Measurements from ENCODE around the gene DNAJA4. TPM values are rescaled to one million over a fixed set of nuclear protein-coding genes. Genes with fewer than 3 reads are reported as not detected.

The DNAJA4 gene
- total and polyA plus RNA-seq, 8 donors, result 2.3 to 16.1 (median 5.6) TPM

DNA sequence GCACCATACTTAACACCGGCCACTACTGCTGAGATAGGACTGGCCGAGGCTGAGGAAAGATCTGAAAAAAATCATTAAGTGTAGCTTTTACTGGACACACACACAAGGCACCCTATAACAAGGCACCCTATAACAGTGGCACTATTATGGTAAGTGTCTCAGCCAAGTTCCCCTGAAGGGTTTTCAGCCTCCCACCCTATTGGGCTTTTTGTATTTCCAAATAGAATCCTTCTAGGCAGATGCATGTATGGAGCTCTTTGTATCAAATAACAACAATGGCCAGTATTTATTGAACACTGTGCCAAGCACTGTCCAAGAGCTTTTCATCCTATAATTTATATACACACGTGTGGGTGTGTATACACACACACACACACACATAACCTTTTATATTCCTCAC, 6.7 kb upstream of the DNAJA4 start:
- FAIRE-seq (no peak), ATAC-seq (no peak), DNase-seq (no peak)
- no peaks in the 10 kb centered on the region for H3K36me3 ChIP-seq
- H3K9me3 ChIP-seq, result no peaks in the 10 kb centered on the region
- 74 to 76% methylated on average over 3 of the region's 3 CpGs for WGBS, 2 donors
- no peaks in the 10 kb centered on the region for H3K4me1 ChIP-seq
- H3K27ac ChIP-seq, result no peak overlapping the region
- intact Hi-C loops (cut with DNase I), result no loop called here
- H3K27me3 ChIP-seq, result no peaks in the 10 kb centered on the region
- TF ChIP-seq, protein P1, sequence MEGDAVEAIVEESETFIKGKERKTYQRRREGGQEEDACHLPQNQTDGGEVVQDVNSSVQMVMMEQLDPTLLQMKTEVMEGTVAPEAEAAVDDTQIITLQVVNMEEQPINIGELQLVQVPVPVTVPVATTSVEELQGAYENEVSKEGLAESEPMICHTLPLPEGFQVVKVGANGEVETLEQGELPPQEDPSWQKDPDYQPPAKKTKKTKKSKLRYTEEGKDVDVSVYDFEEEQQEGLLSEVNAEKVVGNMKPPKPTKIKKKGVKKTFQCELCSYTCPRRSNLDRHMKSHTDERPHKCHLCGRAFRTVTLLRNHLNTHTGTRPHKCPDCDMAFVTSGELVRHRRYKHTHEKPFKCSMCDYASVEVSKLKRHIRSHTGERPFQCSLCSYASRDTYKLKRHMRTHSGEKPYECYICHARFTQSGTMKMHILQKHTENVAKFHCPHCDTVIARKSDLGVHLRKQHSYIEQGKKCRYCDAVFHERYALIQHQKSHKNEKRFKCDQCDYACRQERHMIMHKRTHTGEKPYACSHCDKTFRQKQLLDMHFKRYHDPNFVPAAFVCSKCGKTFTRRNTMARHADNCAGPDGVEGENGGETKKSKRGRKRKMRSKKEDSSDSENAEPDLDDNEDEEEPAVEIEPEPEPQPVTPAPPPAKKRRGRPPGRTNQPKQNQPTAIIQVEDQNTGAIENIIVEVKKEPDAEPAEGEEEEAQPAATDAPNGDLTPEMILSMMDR (IDR thresholded peaks at IDR 0.05), result no peak
- no peak overlapping the region for H3K4me3 ChIP-seq

DNA sequence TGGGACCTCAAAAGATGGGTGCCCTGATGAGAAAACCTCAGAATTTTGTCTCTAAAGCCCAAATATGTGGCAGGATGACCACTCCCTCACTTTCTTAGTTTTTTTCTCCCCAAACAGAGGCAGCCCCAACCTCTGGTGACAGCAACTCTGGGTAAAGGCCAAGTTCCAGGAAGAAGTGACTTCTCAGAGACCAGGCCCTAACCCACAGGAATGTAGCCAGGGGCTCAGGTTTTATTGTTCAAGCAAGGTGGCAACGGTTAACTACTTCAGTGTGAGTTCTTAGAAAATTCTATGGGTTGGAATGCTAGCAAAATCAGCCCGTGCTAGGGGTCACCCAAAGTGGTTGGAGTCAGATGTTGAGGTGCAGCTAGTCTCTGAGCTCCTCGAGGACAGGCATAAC, 5.1 kb upstream of the DNAJA4 start:
- Histone ChIP-seq H3K4me3 (no peak overlapping the region), H3K27me3 (no peaks in the 10 kb centered on the region), H3K9me3 (no peaks in the 10 kb centered on the region), H3K36me3 (no peaks in the 10 kb centered on the region), H3K4me1 (no peaks in the 10 kb centered on the region), H3K27ac (no peak overlapping the region)
- ATAC-seq, result no peak
- intact Hi-C loops (cut with DNase I), result no loop called here
- FAIRE-seq, result no peak
- WGBS, 2 donors, result 76 to 81% methylated on average over 3 of the region's 3 CpGs
- no peak for DNase-seq
- TF ChIP-seq, protein P1 (IDR thresholded peaks at IDR 0.05), result no peak

DNA sequence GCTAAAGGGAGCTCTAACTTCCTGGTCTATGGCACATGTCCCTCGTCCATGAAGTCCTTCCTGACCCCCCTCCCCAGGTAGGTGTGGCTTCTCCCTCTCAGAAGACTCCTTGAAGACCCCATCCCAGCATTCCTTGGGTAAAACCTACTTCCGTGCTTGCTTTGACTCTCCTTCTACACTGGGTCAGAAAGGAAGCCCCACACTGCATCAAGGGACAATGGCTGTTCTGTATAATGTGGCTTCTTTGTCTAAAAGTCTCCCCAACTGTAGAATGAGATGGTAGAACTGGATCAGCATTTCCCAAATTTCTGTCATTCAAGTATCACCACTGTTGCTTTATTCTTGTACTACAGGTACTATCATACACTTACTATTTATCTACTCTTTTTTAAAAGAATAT, 3.9 kb upstream of the DNAJA4 start:
- Histone ChIP-seq H3K4me3 (no peak overlapping the region), H3K4me1 (peaks cover 0 to 3% (median 0%) of the 10 kb centered on the region in 3 donors), H3K9me3 (no peaks in the 10 kb centered on the region), H3K36me3 (no peaks in the 10 kb centered on the region), H3K27me3 (no peaks in the 10 kb centered on the region), H3K27ac (no peak overlapping the region)
- ATAC-seq (no peak), DNase-seq (no peak), FAIRE-seq (no peak)
- WGBS, 2 donors, result 68 to 78% methylated on average over 2 of the region's 2 CpGs
- TF ChIP-seq, protein P1 (IDR thresholded peaks at IDR 0.05), result no peak
- intact Hi-C loops (cut with DNase I), result no loop called here

DNA sequence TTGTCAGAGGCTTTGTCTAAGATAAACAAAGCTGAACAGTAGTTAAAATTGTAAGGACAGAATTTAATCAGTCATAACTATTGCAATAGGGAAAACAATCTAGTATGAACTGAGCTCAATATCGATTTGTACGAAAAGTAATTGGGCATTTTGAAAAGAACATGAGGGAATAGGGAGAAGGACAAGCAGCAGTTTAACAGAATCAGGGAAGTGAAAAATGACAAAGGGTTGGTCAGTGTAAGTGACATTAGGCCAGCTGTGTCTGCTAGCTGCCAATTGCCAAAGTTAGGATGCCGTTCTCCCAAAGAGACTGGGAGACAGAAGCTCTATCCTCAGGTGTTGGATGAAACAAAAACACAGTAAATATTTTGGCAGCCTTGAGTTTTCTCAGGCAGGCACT, 3.3 kb upstream of the DNAJA4 start:
- H3K4me1 ChIP-seq, result peaks cover 0 to 5% (median 0%) of the 10 kb centered on the region in 3 donors
- H3K27ac ChIP-seq, result no peak overlapping the region
- H3K27me3 ChIP-seq, result no peaks in the 10 kb centered on the region
- FAIRE-seq (no peak), DNase-seq (no peak), ATAC-seq (no peak)
- TF ChIP-seq, protein P1 (IDR thresholded peaks at IDR 0.05), result no peak
- no peak overlapping the region for H3K4me3 ChIP-seq
- H3K36me3 ChIP-seq, result no peaks in the 10 kb centered on the region
- 27 to 30% methylated on average over 3 of the region's 3 CpGs for WGBS, 2 donors
- intact Hi-C loops (cut with DNase I), result no loop called here
- H3K9me3 ChIP-seq, result no peaks in the 10 kb centered on the region

DNA sequence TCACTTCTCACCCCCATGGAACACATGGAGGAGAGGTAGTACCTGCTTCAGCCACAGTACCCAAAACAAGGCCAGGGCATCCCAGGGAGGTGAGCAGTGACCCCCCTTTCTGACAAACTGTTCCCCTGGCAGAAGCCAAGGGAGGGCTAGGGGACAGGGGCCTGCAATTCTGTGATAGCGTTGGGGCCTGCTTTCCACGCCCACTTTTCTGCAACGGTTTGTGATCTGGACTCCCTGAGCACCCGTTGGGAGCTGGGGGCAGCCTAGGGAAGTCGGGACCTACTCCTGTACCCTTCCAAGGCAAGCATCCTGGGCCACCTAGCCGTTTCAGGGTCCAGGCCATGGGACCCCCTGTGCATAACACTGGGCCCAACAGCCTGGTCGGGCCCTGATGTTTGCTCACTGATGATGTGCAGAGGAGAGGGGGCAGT, 996 bp upstream of the DNAJA4 start:
- Histone ChIP-seq H3K27me3 (no peaks in the 10 kb centered on the region), H3K27ac (no peak overlapping the region), H3K4me3 (no peak overlapping the region), H3K9me3 (no peaks in the 10 kb centered on the region), H3K36me3 (no peaks in the 10 kb centered on the region), H3K4me1 (peaks cover 0 to 5% (median 0%) of the 10 kb centered on the region in 3 donors)
- DNase-seq, result no peak
- WGBS, 2 donors, result 90 to 96% methylated on average over 7 of the region's 7 CpGs
- ATAC-seq, result no peak
- FAIRE-seq, result no peak
- TF ChIP-seq, protein P1 (IDR thresholded peaks at IDR 0.05), result no peak
- intact Hi-C loops (cut with DNase I), result no loop called here

All from pancreas (tissue), 10 donors.